ENCODE measurements around the gene GID8.

Gene GID8

GRCh38 chr20:62938105-62938888, at the start of gene GID8:
Gene GID8 (plus strand): TSS chr20:62938147. CDS start chr20:62941503, 3,356 bp downstream.
- peak; percentile 34 for DNase-seq (ENCODE audit: low read depth)

GRCh38 chr20:62888406-62888805, 49.5 kb upstream of the GID8 start:
- DNase-seq (ENCODE audit: low read depth) = no peak

- DNase-seq (ENCODE audit: low read depth) = no peak
Measured at GRCh38 chr20:62888910-62889309, 49.0 kb upstream of the GID8 start.

GRCh38 chr20:62889411-62889810, 48.5 kb upstream of the GID8 start:
- DNase-seq (ENCODE audit: low read depth) = no peak

DNA sequence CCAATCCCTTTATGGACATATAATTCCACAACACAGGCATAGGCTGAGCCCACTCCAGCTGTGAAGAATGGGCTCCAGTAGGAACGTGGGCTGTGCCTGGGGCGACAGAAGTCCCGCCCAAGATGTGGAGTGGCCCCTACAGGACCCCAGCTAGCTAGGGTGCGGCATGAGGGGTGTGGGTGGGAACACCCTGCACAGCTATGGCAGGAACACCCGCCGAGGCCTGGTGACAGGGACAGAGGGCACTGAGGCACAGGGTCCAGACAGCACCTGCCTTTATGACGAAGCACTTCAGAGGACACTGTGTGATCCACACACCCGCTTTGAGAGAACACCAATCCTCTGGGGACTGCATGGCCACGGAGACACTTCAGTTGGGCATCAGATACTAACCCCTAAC, 48.1 kb upstream of the GID8 start:
- no peak for DNase-seq (ENCODE audit: low read depth)

DNA sequence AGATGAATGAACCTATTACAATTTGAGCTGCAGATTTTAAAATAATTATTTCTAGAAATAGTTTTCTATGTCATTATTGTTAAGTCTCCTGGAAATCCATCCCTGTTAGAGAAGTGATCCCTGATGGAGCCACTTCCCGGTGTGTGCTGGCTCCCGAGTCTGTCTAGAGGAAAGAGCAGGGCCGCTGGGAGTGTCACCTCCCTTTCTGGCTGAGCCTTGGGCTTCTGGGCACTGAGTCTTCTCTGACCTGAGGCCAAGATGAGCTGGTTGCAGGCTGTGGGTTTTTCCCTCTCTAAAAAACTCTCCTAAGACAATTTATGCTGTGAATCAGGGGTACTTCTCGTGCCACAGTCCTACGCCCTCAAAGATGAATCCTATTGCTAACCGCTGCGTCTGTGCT, 47.5 kb upstream of the GID8 start:
- no peak for DNase-seq (ENCODE audit: low read depth)

DNA sequence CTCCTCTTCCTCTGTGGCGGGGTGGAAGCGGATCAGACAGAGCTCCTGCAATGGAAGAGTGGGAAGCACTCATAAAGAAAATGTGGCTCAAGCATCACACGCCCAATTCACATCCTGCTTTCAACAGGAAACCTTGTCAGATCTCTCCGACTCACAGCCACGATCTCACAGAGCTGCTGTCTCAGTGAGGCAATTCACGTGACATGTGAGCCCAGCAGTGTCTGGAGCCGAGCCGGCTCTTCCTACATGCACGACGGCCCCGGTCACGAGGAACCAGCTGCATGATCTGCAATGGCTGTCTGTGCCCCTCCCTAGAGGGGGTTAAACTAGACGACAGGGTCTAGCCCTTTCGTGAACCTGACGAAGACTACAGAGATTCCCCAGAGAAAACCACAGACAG, 46.8 kb upstream of the GID8 start:
- DNase-seq (ENCODE audit: low read depth) = no peak

- DNase-seq (ENCODE audit: low read depth) = no peak
Measured at GRCh38 chr20:62892348-62893304, 45.3 kb upstream of the GID8 start.

DNA sequence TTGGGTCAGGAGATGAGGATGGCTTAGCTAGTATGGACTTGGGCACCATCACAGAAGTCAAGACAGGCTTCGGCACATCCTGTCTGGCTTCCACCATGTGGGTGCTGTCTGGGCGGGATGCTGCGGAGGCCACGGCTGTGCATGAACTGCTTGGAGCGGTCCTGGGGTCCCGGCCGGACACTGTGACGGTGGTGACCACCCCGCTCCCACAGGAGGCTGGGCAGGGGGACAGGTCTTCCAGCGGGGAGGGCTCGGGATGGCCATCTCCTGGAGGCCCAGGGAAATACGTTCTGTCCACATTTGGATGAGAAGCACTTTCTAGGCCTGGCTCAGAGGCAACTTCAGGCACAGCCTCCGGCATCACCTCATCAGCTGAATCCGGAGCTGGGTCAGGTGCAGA, 44.2 kb upstream of the GID8 start:
- DNase-seq (ENCODE audit: low read depth) = no peak

- DNase-seq (ENCODE audit: low read depth) = no peak
Measured at GRCh38 chr20:62894261-62894660, 43.7 kb upstream of the GID8 start.

- no peak for DNase-seq (ENCODE audit: low read depth)
Measured at GRCh38 chr20:62895539-62895938, 42.4 kb upstream of the GID8 start.

GRCh38 chr20:62896526-62896925, 41.4 kb upstream of the GID8 start:
- no peak for DNase-seq (ENCODE audit: low read depth)

GRCh38 chr20:62897666-62898065, 40.3 kb upstream of the GID8 start:
- no peak for DNase-seq (ENCODE audit: low read depth)

DNA sequence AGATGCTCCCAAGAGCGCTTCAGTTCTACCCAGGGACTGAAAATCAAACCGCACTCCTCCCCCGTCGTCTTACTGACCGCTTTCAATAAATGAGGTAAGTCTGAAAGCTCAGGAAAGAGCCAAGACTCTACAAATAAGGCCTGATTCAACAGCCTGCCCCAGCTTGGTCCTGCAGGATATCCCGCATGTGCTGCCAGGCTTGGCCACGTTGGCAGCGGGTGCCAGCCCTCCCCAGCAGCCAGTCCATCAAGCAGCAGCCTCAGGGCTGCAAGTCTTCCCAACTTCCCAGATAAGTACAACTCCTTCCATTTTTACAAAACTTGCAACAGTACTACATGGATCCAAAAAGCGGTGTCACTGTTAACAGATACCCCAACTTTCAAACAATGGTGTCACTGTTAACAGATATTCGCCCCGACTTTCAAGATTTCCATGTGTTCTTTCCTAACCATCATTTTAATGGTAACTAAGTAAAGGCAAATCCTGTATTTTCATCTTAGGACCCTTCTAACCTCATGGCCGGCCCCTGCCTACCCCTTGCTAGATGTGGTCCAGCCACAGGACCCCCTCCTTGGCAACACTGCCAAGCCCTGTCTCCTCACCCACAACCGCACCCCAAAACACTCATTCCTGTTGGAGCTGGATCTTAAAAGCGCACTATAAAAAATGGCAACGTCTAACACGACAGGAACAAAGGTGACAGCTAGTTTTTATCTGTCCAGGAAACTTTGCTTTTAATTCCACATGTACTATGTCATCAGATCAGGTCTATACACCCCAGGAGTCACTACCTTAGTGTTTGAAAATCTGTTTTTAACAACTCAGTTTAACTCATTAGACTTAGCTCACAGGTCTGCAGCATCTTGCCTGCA, 39.6 kb upstream of the GID8 start:
- no peak for DNase-seq (ENCODE audit: low read depth)

DNA sequence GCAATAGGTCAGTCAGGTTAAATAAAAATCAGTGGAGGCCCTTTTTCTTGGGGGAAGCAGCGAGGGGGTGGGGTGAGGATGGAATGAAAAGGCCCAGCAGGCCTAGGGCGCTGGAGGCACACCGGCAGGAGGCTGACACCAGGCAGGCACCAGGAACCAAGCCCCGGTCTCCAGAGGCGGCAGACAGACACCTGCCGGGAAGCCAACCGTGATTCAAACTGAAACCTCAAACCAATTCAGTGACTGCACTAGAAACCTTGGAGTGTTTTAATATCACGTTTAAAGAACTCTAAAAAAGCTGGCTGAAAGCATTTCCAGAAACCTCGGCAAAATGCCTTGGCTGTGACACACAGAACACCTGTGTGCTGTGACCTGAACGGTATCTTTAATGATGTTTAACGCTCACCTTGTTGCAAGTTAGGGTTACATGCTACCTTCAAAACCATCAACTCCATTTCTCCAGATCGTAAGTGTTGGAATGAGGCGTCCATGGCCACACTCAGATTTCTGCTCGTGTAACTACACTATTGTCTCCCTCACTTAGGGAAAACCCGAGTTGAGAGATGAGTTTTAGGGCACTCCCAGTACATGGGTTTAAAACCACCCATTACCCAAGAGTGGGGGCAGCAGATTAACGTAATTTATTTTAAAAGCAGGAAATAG, 38.8 kb upstream of the GID8 start:
- no peak for DNase-seq (ENCODE audit: low read depth)

- no peak for DNase-seq (ENCODE audit: low read depth)
Measured at GRCh38 chr20:62899633-62900051, 38.3 kb upstream of the GID8 start.

DNA sequence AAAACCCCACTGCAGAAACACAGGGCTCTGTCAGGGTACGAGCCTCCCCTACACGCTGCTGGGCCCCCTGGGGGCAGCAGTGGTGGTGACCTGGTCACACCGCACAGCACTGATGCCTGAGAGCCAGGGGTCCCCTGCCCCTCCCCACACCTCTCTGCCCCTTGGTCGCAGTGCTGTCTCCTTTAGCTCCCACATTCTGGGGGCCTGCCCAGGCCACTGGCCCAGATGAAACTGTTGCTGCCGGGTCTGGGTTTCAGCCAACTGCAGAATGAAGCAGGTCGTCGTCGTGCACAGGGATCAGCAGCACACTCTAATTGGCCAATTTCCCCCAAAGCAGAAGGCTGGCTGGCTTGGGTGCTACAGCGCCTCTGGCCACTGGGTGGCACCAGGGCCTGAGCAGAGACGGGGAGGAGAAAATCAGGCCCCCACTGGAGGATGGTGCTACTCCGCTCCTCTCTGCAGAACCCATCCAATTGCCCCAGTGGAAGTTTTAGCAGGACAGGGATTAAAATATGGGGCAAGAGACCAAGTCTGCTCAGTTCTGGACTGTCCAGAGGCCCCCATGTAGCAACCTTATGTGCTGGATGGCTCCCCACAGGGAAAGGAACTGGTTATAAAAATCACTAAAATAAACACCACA, 37.8 kb upstream of the GID8 start:
- peak; percentile 58 for DNase-seq (ENCODE audit: low read depth)

DNA sequence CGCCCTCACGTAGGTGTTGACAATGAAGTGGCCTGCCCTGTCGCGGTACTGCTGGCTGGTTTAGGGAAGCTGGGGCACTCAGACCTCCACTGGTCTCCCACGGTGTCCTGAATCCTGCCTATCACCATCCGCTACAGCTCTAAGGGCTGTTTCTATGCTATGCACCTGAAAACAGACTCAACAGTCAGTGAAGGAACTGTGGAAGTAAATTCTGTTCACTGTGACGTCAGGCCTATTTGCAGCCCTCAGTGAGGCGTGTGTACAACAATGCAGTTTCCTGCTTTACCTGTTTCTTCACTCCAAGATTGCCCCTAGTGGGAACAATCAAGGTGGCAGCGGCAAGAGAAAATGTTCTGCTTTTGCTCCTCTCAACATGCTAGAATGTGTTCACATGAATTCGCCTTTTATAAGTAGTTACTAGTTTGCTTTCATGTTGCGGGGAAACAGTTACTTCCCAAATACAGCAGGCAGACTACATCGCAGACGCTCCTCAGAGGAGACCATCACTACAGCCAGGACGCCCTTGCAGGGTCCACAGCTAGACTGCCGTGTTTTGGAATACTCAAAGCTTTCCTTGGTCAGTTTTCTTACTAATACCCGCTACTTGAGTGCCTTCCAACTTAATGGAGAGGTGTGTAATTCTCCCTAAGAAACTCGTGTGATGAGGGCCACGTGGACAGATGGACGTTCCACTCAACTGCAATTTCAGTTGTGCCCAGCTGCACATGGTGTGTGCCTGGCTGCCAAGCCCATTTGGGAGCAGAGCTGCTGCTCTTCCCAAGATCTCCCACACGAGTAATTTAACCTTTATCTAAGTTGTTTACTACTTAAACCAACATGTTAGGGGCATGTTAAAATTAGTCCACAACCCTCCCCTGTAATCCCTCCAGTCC, 37.0 kb upstream of the GID8 start:
- DNase-seq (ENCODE audit: low read depth) = no peak

GRCh38 chr20:62901891-62902290, 36.1 kb upstream of the GID8 start:
- DNase-seq (ENCODE audit: low read depth) = no peak
